Thoracic aorta (tissue), 2 donors: ENCODE measurements around the gene TFDP2. TPM values are rescaled to one million over a fixed set of nuclear protein-coding genes. Genes with fewer than 3 reads are reported as not detected.
"Not testable (repeated sequence)": the region's sequence is repeated elsewhere in the genome, so short reads cannot be mapped to it uniquely, and the experiment has no call there.

Experiments used
- ATAC-seq: fragments of 150-250 bp; one replicate; pipeline ENCODE4 v1.8.0; 2017; ENCODE audit warnings: low read depth; ENCODE audit not compliant: insufficient number of reproducible peaks, low FRiP score
- DNase-seq: peaks from one replicate; pipeline ENCODE4 v3.0.0-alpha.2; 2020; ENCODE audit warnings: low spot score
- H3K27ac ChIP-seq, 2 donors: fragments of 200-600 bp; sonication (generic); 1 replicate in 1 of 2; 2 replicates in 1 of 2; pipeline ENCODE4 v1.5.1; 2016; ENCODE audit warnings: mild to moderate bottlenecking in 2 of 2, moderate library complexity in 2 of 2
- H3K27me3 ChIP-seq: fragments of 200-600 bp; sonication (generic); replicated peaks from 2 replicates; pipeline ENCODE4 v1.6.0; 2016; ENCODE audit warnings: mild to moderate bottlenecking; ENCODE audit not compliant: insufficient read depth
- H3K36me3 ChIP-seq: fragments of 200-600 bp; sonication (generic); one replicate; pipeline ENCODE4 v1.5.1; 2016
- H3K4me1 ChIP-seq, 2 donors: fragments of 200-600 bp; sonication (generic); 1 replicate in 1 of 2; 2 replicates in 1 of 2; pipeline versions ENCODE4 v1.5.1 to v1.6.0; 2016; ENCODE audit warnings: low read depth in 2 of 2, mild to moderate bottlenecking in 1 of 2; ENCODE audit not compliant: control insufficient read depth in 1 of 2
- H3K4me3 ChIP-seq: fragments of 200-600 bp; sonication (generic); 2 replicates; pipeline ENCODE4 v1.5.1; 2016; ENCODE audit warnings: mild to moderate bottlenecking
- H3K9me3 ChIP-seq: fragments of 200-600 bp; sonication (generic); 2 replicates; pipeline ENCODE4 v1.5.1; 2016
- CTCF ChIP-seq: fragments of 200-600 bp; sonication (generic); IDR thresholded peaks from one replicate; pipeline ENCODE4 v1.5.1; 2019; ENCODE audit warnings: antibody characterized with exemption
- total RNA-seq, 2 donors: library from RNA; depleted of rRNA; stranded (reverse); fragments of >200 nt; gene quantifications; one replicate each; pipeline versions ENCODE4 v1.1.0 to v1.2.3, GENCODE V29; 2016

The TFDP2 gene
- total RNA-seq, 2 donors from 2014 or later: 29.2 to 210 TPM

- no peak for ATAC-seq
- Histone ChIP-seq H3K9me3 (no peaks in the 10 kb centered on the region), H3K27me3 (no peaks in the 10 kb centered on the region), H3K4me1 (no peaks in the 10 kb centered on the region), H3K27ac (no peak overlapping the region), H3K4me3 (no peak overlapping the region), H3K36me3 (no peaks in the 10 kb centered on the region)
- no peak for TF ChIP-seq CTCF
- no peak for DNase-seq
These were observed 43.4 kb downstream of the TFDP2 start for GRCh38 chr3:142105991-142106390.

GRCh38 chr3:142104763-142105162, 44.6 kb downstream of the TFDP2 start:
- ATAC-seq (no peak), DNase-seq (no peak)
- H3K27ac ChIP-seq: no peak overlapping the region
- no peaks in the 10 kb centered on the region for H3K4me1 ChIP-seq
- no peaks in the 10 kb centered on the region for H3K9me3 ChIP-seq
- no peak for TF ChIP-seq CTCF
- H3K27me3 ChIP-seq: no peaks in the 10 kb centered on the region
- H3K36me3 ChIP-seq: no peaks in the 10 kb centered on the region
- no peak overlapping the region for H3K4me3 ChIP-seq

GRCh38 chr3:142098964-142099363, 50.4 kb downstream of the TFDP2 start:
- Histone ChIP-seq H3K36me3 (no peaks in the 10 kb centered on the region), H3K4me1 (no peaks in the 10 kb centered on the region), H3K27ac (no peak overlapping the region), H3K27me3 (no peaks in the 10 kb centered on the region), H3K9me3 (no peaks in the 10 kb centered on the region), H3K4me3 (no peak overlapping the region)
- no peak for TF ChIP-seq CTCF
- DNase-seq (no peak), ATAC-seq (no peak)

GRCh38 chr3:142097099-142097843, 52.1 kb downstream of the TFDP2 start:
- Histone ChIP-seq H3K27me3 (no peaks in the 10 kb centered on the region), H3K4me1 (no peaks in the 10 kb centered on the region), H3K4me3 (no peak overlapping the region), H3K9me3 (no peaks in the 10 kb centered on the region), H3K36me3 (no peaks in the 10 kb centered on the region), H3K27ac (no peak overlapping the region)
- ATAC-seq (no peak), DNase-seq (no peak)
- no peak for TF ChIP-seq CTCF

- H3K27me3 ChIP-seq: no peaks in the 10 kb centered on the region
- no peak for DNase-seq
- no peak overlapping the region for H3K4me3 ChIP-seq
- no peaks in the 10 kb centered on the region for H3K4me1 ChIP-seq
- no peaks in the 10 kb centered on the region for H3K36me3 ChIP-seq
- no peaks in the 10 kb centered on the region for H3K9me3 ChIP-seq
- no peak for TF ChIP-seq CTCF
- H3K27ac ChIP-seq: no peak overlapping the region
- no peak for ATAC-seq
These were observed 53.5 kb downstream of the TFDP2 start for GRCh38 chr3:142095841-142096240.

- H3K4me1 ChIP-seq, H3K9me3 ChIP-seq, DNase-seq, H3K36me3 ChIP-seq, ATAC-seq, H3K27ac ChIP-seq, H3K4me3 ChIP-seq, H3K27me3 ChIP-seq: not testable (repeated sequence)
These were observed 60.4 kb downstream of the TFDP2 start for GRCh38 chr3:142088925-142089324.
